Caco-2 (cell line): ENCODE measurements around the gene DBI. TPM values are rescaled to one million over a fixed set of nuclear protein-coding genes. Genes with fewer than 3 reads are reported as not detected.

Source experiments
- BruUV-seq: library from RNA; stranded (reverse); fragments of 400-500 nt; replicated peaks from 2 replicates; lab custom pipeline; 2021; lab: Mats Ljungman, UMichigan
- CTCF ChIA-PET: fragments of 300-600 bp; sonication (Branson Sonifier 250); formaldehyde crosslinking; loops from one replicate; lab custom pipeline; 2022; ENCODE audit warnings: antibody characterized with exemption; lab: Charles Lee
- POLR2A ChIA-PET: fragments of 300-600 bp; sonication (Branson Sonifier 250); formaldehyde crosslinking; loops from one replicate; lab custom pipeline; 2022; ENCODE audit warnings: antibody characterized with exemption; lab: Charles Lee
- DNase-seq, 2 experiments: peaks; one replicate each; pipeline versions ENCODE4 v3.0.0 to v3.0.0-alpha.2; 2020 to 2022
- H3K27me3 ChIP-seq: replicated peaks from 2 replicates; pipeline ENCODE4 v1.6.0; 2011; ENCODE audit warnings: low read length; ENCODE audit not compliant: control insufficient read depth, insufficient read depth
- H3K36me3 ChIP-seq: 2 replicates; pipeline ENCODE4 v1.5.1; 2011; ENCODE audit warnings: low read length; ENCODE audit not compliant: control insufficient read depth, insufficient read depth
- H3K4me1 ChIP-seq: fragments of 250-450 bp; sonication (Bioruptor Pico); 2 replicates; pipeline ENCODE4 v1.5.1; 2020; ENCODE audit warnings: mild to moderate bottlenecking
- H3K4me3 ChIP-seq: 2 replicates; pipeline ENCODE4 v1.5.1; 2011; ENCODE audit warnings: low read depth, mild to moderate bottlenecking, control low read depth, low read length
- H3K9me3 ChIP-seq: fragments of 250-450 bp; sonication (Bioruptor Pico); 2 replicates; pipeline ENCODE4 v1.5.1; 2020; ENCODE audit warnings: mild to moderate bottlenecking, moderate library complexity
- H3K27ac Mint-ChIP-seq: one replicate; pipeline ENCODE4 v1.8.0; 2022; ENCODE audit warnings: mixed read lengths; ENCODE audit not compliant: unreplicated experiment
- H3K27me3 Mint-ChIP-seq: one replicate; pipeline ENCODE4 v1.8.0; 2022; ENCODE audit warnings: mixed read lengths; ENCODE audit not compliant: insufficient read depth, unreplicated experiment
- H3K36me3 Mint-ChIP-seq: one replicate; pipeline ENCODE4 v1.8.0; 2022; ENCODE audit warnings: mild to moderate bottlenecking, mixed read lengths; ENCODE audit not compliant: insufficient read depth, unreplicated experiment
- H3K4me1 Mint-ChIP-seq: one replicate; pipeline ENCODE4 v1.8.0; 2022; ENCODE audit warnings: low read depth, mixed read lengths; ENCODE audit not compliant: unreplicated experiment
- H3K4me3 Mint-ChIP-seq: one replicate; pipeline ENCODE4 v1.8.0; 2022; ENCODE audit warnings: mild to moderate bottlenecking, moderate library complexity, mixed read lengths; ENCODE audit not compliant: unreplicated experiment
- H3K9me3 Mint-ChIP-seq: one replicate; pipeline ENCODE4 v1.8.0; 2022; ENCODE audit warnings: mixed read lengths; ENCODE audit not compliant: unreplicated experiment
- intact Hi-C: fragments of 100-400 bp; cut with micrococcal nuclease; formaldehyde crosslinking; loops from one replicate; pipeline ENCODE4 v1.10.0; 2022; ENCODE audit not compliant: unreplicated experiment
- total RNA-seq: library from RNA; stranded (reverse); gene quantifications from 2 replicates; pipeline ENCODE4 v1.2.3, GENCODE V29; 2022
- TF ChIP-seq, protein P1 (sequence below), 2 experiments: fragments of 200-600 bp in 1 of 2; IDR thresholded peaks; 1 replicate in 1 of 2; 2 replicates in 1 of 2; pipeline versions ENCODE4 v1.5.1 to v1.8.0; 2011 to 2022; ENCODE audit warnings: antibody characterized with exemption in 1 of 2, control low read depth in 1 of 2, inconsistent platforms in 1 of 2, low read depth in 1 of 2, low read length in 1 of 2, mild to moderate bottlenecking in 1 of 2, moderate library complexity in 1 of 2; ENCODE audit not compliant: insufficient read depth in 1 of 2, severe bottlenecking in 1 of 2, unreplicated experiment in 1 of 2

DBI gene
- total RNA-seq, 1 experiment from 2014 or later = 257 TPM

DNA sequence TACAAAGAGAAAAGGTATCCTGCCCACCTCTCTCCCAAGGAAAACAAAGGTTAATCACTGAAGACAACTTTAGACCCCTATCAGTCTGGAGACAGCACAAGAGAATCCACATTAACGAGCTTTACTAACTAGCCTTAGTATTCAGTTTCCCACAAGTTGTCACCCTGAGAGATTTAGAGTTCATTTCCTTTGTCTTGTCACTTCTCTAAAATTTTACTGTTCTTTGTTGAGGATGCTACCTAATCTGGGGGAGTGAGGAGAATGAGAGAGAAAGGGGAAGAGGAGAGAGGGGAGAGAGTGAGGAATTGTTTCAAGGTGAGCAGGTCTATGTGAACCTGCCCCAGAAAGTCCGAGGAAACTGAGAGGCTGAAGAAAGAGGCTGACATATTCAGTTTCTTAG lies 28.5 kb upstream of the DBI start:
- Histone ChIP-seq H3K9me3 (no peaks in the 10 kb centered on the region), H3K4me3 (no peak overlapping the region), H3K27me3 (no peaks in the 10 kb centered on the region; the same call in 1 of the 2 replicates), H3K4me1 (no peaks in the 10 kb centered on the region), H3K36me3 (no peaks in the 10 kb centered on the region)
- ChIA-PET CTCF (no interaction called here), POLR2A (no interaction called here)
- no peaks in the 10 kb centered on the region for H3K27me3 Mint-ChIP-seq
- no peak for DNase-seq
- no peaks in the 10 kb centered on the region for H3K9me3 Mint-ChIP-seq
- BruUV-seq = no TSS peak
- no peaks in the 10 kb centered on the region for H3K4me1 Mint-ChIP-seq
- intact Hi-C loops = no loop called here
- H3K36me3 Mint-ChIP-seq = no peaks in the 10 kb centered on the region
- TF ChIP-seq, protein P1, sequence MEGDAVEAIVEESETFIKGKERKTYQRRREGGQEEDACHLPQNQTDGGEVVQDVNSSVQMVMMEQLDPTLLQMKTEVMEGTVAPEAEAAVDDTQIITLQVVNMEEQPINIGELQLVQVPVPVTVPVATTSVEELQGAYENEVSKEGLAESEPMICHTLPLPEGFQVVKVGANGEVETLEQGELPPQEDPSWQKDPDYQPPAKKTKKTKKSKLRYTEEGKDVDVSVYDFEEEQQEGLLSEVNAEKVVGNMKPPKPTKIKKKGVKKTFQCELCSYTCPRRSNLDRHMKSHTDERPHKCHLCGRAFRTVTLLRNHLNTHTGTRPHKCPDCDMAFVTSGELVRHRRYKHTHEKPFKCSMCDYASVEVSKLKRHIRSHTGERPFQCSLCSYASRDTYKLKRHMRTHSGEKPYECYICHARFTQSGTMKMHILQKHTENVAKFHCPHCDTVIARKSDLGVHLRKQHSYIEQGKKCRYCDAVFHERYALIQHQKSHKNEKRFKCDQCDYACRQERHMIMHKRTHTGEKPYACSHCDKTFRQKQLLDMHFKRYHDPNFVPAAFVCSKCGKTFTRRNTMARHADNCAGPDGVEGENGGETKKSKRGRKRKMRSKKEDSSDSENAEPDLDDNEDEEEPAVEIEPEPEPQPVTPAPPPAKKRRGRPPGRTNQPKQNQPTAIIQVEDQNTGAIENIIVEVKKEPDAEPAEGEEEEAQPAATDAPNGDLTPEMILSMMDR (IDR thresholded peaks at IDR 0.05; ENCODE audit: insufficient read depth in 1 of 2, low read depth in 1 of 2, low read length in 1 of 2, severe bottlenecking in 1 of 2, unreplicated experiment in 1 of 2) = no peak
- H3K4me3 Mint-ChIP-seq = no peak overlapping the region
- H3K27ac Mint-ChIP-seq = no peak overlapping the region

DNA sequence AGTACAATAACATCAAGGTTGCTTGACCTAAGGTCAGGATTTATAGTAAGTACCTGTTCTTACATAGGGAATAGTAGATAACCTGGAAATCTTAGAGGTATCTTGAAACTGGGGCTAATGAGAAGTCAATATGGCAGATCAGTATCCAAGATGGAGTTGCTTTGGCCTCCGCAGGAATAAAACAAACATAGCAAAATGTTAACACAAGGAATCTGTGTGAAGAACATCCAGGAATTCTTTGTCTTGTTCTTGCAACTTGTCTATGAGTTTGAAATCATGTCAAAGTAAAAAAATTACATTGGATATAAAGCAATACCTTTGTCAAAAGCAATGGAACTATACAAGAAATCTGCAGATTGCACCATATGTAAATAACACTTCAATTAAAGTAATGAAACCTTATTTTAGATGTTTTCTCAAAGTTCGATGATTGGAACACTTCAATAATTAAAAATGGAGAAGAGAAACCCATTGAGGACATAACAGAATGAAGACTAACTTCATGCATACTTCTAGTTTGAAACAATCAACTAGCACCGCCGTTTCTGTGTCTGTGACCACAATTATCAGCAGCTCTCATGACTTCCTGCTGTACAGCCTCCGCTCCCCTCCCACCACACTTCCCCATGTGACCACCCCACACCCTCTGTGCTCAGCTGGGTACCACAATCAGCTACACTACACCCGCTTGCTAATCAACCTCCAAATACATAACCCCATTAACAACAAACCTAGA lies 27.8 kb upstream of the DBI start:
- no peaks in the 10 kb centered on the region for H3K9me3 Mint-ChIP-seq
- H3K27ac Mint-ChIP-seq = no peak overlapping the region
- no peaks in the 10 kb centered on the region for H3K9me3 ChIP-seq
- TF ChIP-seq, protein P1 (IDR thresholded peaks at IDR 0.05; ENCODE audit: insufficient read depth in 1 of 2, low read depth in 1 of 2, low read length in 1 of 2, severe bottlenecking in 1 of 2, unreplicated experiment in 1 of 2) = no peak
- intact Hi-C loops = no loop called here
- H3K36me3 ChIP-seq = no peaks in the 10 kb centered on the region
- no peaks in the 10 kb centered on the region for H3K4me1 ChIP-seq
- POLR2A ChIA-PET = no interaction called here
- H3K4me1 Mint-ChIP-seq = no peaks in the 10 kb centered on the region
- no peak overlapping the region for H3K4me3 ChIP-seq
- no peaks in the 10 kb centered on the region for H3K27me3 ChIP-seq
- CTCF ChIA-PET = no interaction called here
- BruUV-seq = no TSS peak
- no peak overlapping the region for H3K4me3 Mint-ChIP-seq
- no peaks in the 10 kb centered on the region for H3K36me3 Mint-ChIP-seq
- no peaks in the 10 kb centered on the region for H3K27me3 Mint-ChIP-seq
- no peak for DNase-seq

DNA sequence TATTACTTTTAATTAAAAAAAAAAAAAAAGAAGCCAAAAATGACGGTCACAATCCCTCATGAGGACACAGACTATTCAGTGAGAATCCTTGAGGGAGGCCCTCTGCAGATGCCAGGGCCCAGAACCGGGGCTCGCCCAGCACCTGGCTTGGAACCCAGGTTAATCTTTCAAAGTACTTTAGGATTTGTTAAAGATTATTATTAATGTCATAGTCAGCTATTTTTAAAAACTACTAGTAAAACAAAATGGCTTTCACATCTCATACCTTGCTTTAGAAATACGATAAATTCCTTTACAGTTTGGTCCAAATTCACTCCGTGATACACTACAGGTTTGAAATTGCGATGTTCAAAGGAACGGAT lies 27.2 kb upstream of the DBI start:
- CTCF ChIA-PET = no interaction called here
- Mint-ChIP-seq H3K9me3 (no peaks in the 10 kb centered on the region), H3K4me1 (no peaks in the 10 kb centered on the region), H3K27me3 (no peaks in the 10 kb centered on the region), H3K4me3 (no peak overlapping the region), H3K36me3 (no peaks in the 10 kb centered on the region), H3K27ac (no peak overlapping the region)
- Histone ChIP-seq H3K36me3 (no peaks in the 10 kb centered on the region), H3K9me3 (no peaks in the 10 kb centered on the region), H3K4me3 (no peak overlapping the region), H3K4me1 (no peaks in the 10 kb centered on the region), H3K27me3 (no peaks in the 10 kb centered on the region)
- DNase-seq = no peak
- BruUV-seq = no TSS peak
- TF ChIP-seq, protein P1 (IDR thresholded peaks at IDR 0.05; ENCODE audit: insufficient read depth in 1 of 2, low read depth in 1 of 2, low read length in 1 of 2, severe bottlenecking in 1 of 2, unreplicated experiment in 1 of 2) = no peak
- POLR2A ChIA-PET = no interaction called here
- intact Hi-C loops = no loop called here
